Naive thymus-derived CD4-positive, alpha-beta T cell (primary cell): ENCODE data around the gene CDC42BPB. TPM values are rescaled to one million over a fixed set of nuclear protein-coding genes. Genes with fewer than 3 reads are reported as not detected.

Experiments used
- ATAC-seq: fragments of 150-1000 bp; cut with Tn5 transposase; 2 replicates; pipeline ENCODE4 v1.10.0; 2021; ENCODE audit warnings: mild to moderate bottlenecking, moderate library complexity
- CTCF ChIA-PET: fragments of 350-600 bp; sonication (Branson Sonifier 250); formaldehyde crosslinking; loops from one replicate; lab custom pipeline; 2021; ENCODE audit warnings: antibody characterized with exemption; lab: Charles Lee
- POLR2A ChIA-PET: fragments of 350-600 bp; sonication (Branson Sonifier 250); formaldehyde crosslinking; loops from one replicate; lab custom pipeline; 2021; ENCODE audit warnings: antibody characterized with exemption, inconsistent platforms; lab: Charles Lee
- DNase-seq, 9 donors: peaks; one replicate each; pipeline versions ENCODE4 v3.0.0 to v3.0.0-alpha.2; 2020 to 2022; ENCODE audit warnings: mixed read lengths in 1 of 9
- H3K27ac ChIP-seq: one replicate; pipeline ENCODE4 v1.7.0; 2013; ENCODE audit warnings: mild to moderate bottlenecking, low read depth, low read length, moderate library complexity
- H3K27me3 ChIP-seq, 2 donors: one replicate each; pipeline ENCODE4 v1.7.0; 2013; ENCODE audit warnings: low read length in 2 of 2, mild to moderate bottlenecking in 2 of 2, moderate library complexity in 2 of 2; ENCODE audit not compliant: control insufficient read depth in 2 of 2, insufficient read depth in 2 of 2
- H3K36me3 ChIP-seq, 3 experiments: 1 replicate in 2 of 3; 2 replicates in 1 of 3; pipeline ENCODE4 v1.7.0; 2013; ENCODE audit warnings: low read length in 3 of 3, mild to moderate bottlenecking in 3 of 3, moderate library complexity in 1 of 3; ENCODE audit not compliant: insufficient read depth in 3 of 3, control insufficient read depth in 2 of 3
- H3K4me1 ChIP-seq, 2 donors: one replicate each; pipeline ENCODE4 v1.7.0; 2013; ENCODE audit warnings: low read length in 2 of 2, mild to moderate bottlenecking in 2 of 2, moderate library complexity in 1 of 2; ENCODE audit not compliant: control insufficient read depth in 2 of 2, insufficient read depth in 2 of 2
- H3K4me3 ChIP-seq: 2 replicates; pipeline ENCODE4 v1.7.0; 2013; ENCODE audit warnings: mild to moderate bottlenecking, low read length
- H3K9me3 ChIP-seq, 3 experiments: 1 replicate in 2 of 3; 2 replicates in 1 of 3; pipeline ENCODE4 v1.7.0; 2013; ENCODE audit warnings: low read length in 3 of 3; ENCODE audit not compliant: control insufficient read depth in 2 of 3
- H3K27ac Mint-ChIP-seq, 9 donors: one replicate each; pipeline ENCODE4 v1.8.0; 2020 to 2022; ENCODE audit warnings: mixed read lengths in 9 of 9, mild to moderate bottlenecking in 8 of 9, moderate library complexity in 5 of 9, inconsistent platforms in 2 of 9
- H3K27me3 Mint-ChIP-seq, 5 donors: one replicate each; pipeline ENCODE4 v1.8.0; 2021 to 2022; ENCODE audit warnings: mixed read lengths in 5 of 5, mild to moderate bottlenecking in 1 of 5
- H3K36me3 Mint-ChIP-seq, 5 donors: one replicate each; pipeline ENCODE4 v1.8.0; 2020 to 2022; ENCODE audit warnings: mixed read lengths in 5 of 5, mild to moderate bottlenecking in 3 of 5, inconsistent platforms in 1 of 5
- H3K4me1 Mint-ChIP-seq, 7 donors: one replicate each; pipeline ENCODE4 v1.8.0; 2020 to 2022; ENCODE audit warnings: mixed read lengths in 7 of 7, mild to moderate bottlenecking in 3 of 7, inconsistent platforms in 1 of 7
- H3K4me3 Mint-ChIP-seq, 10 donors: one replicate each; pipeline ENCODE4 v1.8.0; 2020 to 2022; ENCODE audit warnings: mild to moderate bottlenecking in 10 of 10, mixed read lengths in 10 of 10, moderate library complexity in 6 of 10, inconsistent platforms in 2 of 10
- H3K9me3 Mint-ChIP-seq, 11 donors: one replicate each; pipeline ENCODE4 v1.8.0; 2020 to 2022; ENCODE audit warnings: mixed read lengths in 11 of 11, mild to moderate bottlenecking in 4 of 11, inconsistent platforms in 1 of 11, moderate library complexity in 1 of 11
- intact Hi-C, 2 donors: fragments of 100-400 bp; cut with micrococcal nuclease; formaldehyde crosslinking; loops; one replicate each; pipeline ENCODE4 v1.15.1; 2023
- polyA plus RNA-seq, 2 donors: library from polyadenylated mRNA; unstranded; fragments of 300-500 nt; fragmentation: Illumina TruSeq; gene quantifications; one replicate each; pipeline ENCODE4 v1.2.3, GENCODE V29; 2021
- total RNA-seq, 6 experiments: library from RNA in 5 of 6; stranded (reverse) in 5 of 6; gene quantifications; 1 replicate in 5 of 6; 2 replicates in 1 of 6; pipeline ENCODE4 v1.2.3 and lab custom pipeline; 2021 to 2026

Gene CDC42BPB
- total and polyA plus RNA-seq, 7 experiments from 2014 or later: 0.34 to 16.0 (median 4.8) TPM

- no peaks in the 10 kb centered on the region for H3K27me3 ChIP-seq
- H3K27me3 Mint-ChIP-seq: no peaks in the 10 kb centered on the region
- no peak for DNase-seq
- intact Hi-C loops: no loop called here
- no peak overlapping the region for H3K4me3 ChIP-seq
- ATAC-seq: no peak
- H3K9me3 Mint-ChIP-seq: peaks cover 0 to 2% (median 0%) of the 10 kb centered on the region in 11 donors
- no peak overlapping the region for H3K4me3 Mint-ChIP-seq
- POLR2A ChIA-PET: interaction anchor here (0.6 to 0.9 kb wide), 2 partner anchors 9 to 59 kb away, joined by 3 to 5 read pairs; no protein-coding TSS in a partner anchor
- no peak overlapping the region for H3K27ac ChIP-seq
- H3K36me3 Mint-ChIP-seq: peaks cover 0 to 25% (median 0%) of the 10 kb centered on the region in 5 donors
- H3K27ac Mint-ChIP-seq: peak overlapping the region in 1 of 9 donors; percentile 41
- H3K9me3 ChIP-seq: no peaks in the 10 kb centered on the region
- CTCF ChIA-PET: interaction anchor here (0.7 kb wide), 1 partner anchor 19 kb away, joined by 3 read pairs; no protein-coding TSS in a partner anchor
- no peaks in the 10 kb centered on the region for H3K4me1 ChIP-seq
- H3K4me1 Mint-ChIP-seq: peaks cover 0 to 2% (median 0%) of the 10 kb centered on the region in 7 donors
- no peaks in the 10 kb centered on the region for H3K36me3 ChIP-seq
Observed at GRCh38 chr14:102955636-102956408, 101.5 kb downstream of the CDC42BPB start.

GRCh38 chr14:102954081-102954789 lies 103.1 kb downstream of the CDC42BPB start:
- Histone ChIP-seq H3K36me3 (no peaks in the 10 kb centered on the region), H3K4me1 (peaks cover 0 to 10% of the 10 kb centered on the region in 2 donors), H3K27me3 (no peaks in the 10 kb centered on the region), H3K4me3 (no peak overlapping the region), H3K27ac (no peak overlapping the region), H3K9me3 (no peaks in the 10 kb centered on the region)
- H3K27me3 Mint-ChIP-seq: no peaks in the 10 kb centered on the region
- intact Hi-C loops: no loop called here
- H3K36me3 Mint-ChIP-seq: peaks cover 0 to 24% (median 0%) of the 10 kb centered on the region in 5 donors
- POLR2A ChIA-PET: no interaction called here
- H3K4me1 Mint-ChIP-seq: peaks cover 4 to 9% (median 8%) of the 10 kb centered on the region in 7 donors
- DNase-seq (no peak), ATAC-seq (no peak)
- no peak overlapping the region for H3K27ac Mint-ChIP-seq
- H3K9me3 Mint-ChIP-seq: peaks cover 0 to 2% (median 0%) of the 10 kb centered on the region in 11 donors
- CTCF ChIA-PET: interaction anchor here (0.6 kb wide), 1 partner anchor 61 kb away, joined by 5 read pairs; no protein-coding TSS in a partner anchor
- no peak overlapping the region for H3K4me3 Mint-ChIP-seq

DNA sequence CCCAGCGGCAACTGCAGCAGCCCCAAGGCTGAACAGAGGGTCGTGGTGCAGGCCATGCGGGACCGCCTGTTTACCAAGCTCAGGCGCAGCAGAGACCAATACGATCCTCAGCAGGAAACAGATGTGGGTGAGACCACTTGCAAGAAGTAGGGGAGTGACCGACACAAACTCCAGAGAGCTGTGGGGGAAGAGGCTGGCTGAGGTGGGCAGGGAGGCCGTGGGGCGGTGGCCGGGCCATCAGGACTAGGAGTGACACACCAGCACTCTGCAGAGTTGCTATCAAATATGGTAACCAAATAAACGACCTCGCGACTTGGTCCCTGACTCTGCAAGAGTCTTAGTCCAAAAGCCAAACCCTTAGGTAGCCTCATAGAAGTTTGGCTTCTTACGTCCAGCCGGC lies 104.2 kb downstream of the CDC42BPB start:
- Histone ChIP-seq H3K4me3 (no peak overlapping the region), H3K4me1 (peaks cover 0 to 17% of the 10 kb centered on the region in 2 donors), H3K27me3 (no peaks in the 10 kb centered on the region), H3K27ac (no peak overlapping the region), H3K36me3 (no peaks in the 10 kb centered on the region), H3K9me3 (no peaks in the 10 kb centered on the region)
- ChIA-PET CTCF (no interaction called here), POLR2A (no interaction called here)
- Mint-ChIP-seq H3K4me1 (peaks cover 10 to 16% (median 14%) of the 10 kb centered on the region in 7 donors), H3K27ac (no peak overlapping the region), H3K36me3 (peaks cover 0 to 19% (median 0%) of the 10 kb centered on the region in 5 donors), H3K27me3 (no peaks in the 10 kb centered on the region), H3K9me3 (peaks cover 0 to 2% (median 0%) of the 10 kb centered on the region in 11 donors), H3K4me3 (no peak overlapping the region)
- DNase-seq: no peak
- intact Hi-C loops: no loop called here
- no peak for ATAC-seq

DNA sequence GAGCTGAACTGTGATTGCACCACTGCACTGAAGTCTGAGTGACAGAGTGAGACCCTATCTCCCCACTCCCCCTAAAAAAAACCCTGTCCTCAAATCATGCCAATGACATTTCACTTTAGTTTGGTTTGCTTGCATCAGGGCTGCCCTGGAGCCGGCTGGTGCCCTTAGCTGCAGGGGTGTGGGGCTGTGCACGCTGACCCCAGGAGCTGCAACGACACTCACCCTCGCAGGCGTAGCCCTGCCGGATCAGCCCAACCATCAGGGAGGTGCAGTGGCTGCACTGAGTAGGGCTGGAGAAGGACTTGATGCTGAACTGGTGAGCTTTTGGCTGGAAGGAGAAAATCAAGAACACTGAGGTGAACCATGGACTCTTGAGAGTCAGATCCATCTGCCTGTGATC lies 105.1 kb downstream of the CDC42BPB start:
- Histone ChIP-seq H3K9me3 (no peaks in the 10 kb centered on the region), H3K4me3 (no peak overlapping the region), H3K4me1 (peaks cover 0 to 17% of the 10 kb centered on the region in 2 donors), H3K27ac (no peak overlapping the region), H3K36me3 (no peaks in the 10 kb centered on the region), H3K27me3 (no peaks in the 10 kb centered on the region)
- H3K9me3 Mint-ChIP-seq: peaks cover 0 to 2% (median 0%) of the 10 kb centered on the region in 11 donors
- POLR2A ChIA-PET: no interaction called here
- peaks cover 0 to 13% (median 0%) of the 10 kb centered on the region in 5 donors for H3K36me3 Mint-ChIP-seq
- DNase-seq (no peak), ATAC-seq (no peak)
- peaks cover 12 to 21% (median 18%) of the 10 kb centered on the region in 7 donors for H3K4me1 Mint-ChIP-seq
- intact Hi-C loops: no loop called here
- no peak overlapping the region for H3K27ac Mint-ChIP-seq
- CTCF ChIA-PET: no interaction called here
- H3K4me3 Mint-ChIP-seq: no peak overlapping the region
- no peaks in the 10 kb centered on the region for H3K27me3 Mint-ChIP-seq

- Mint-ChIP-seq H3K9me3 (peaks cover 0 to 2% (median 0%) of the 10 kb centered on the region in 11 donors), H3K4me1 (peaks cover 14 to 26% (median 22%) of the 10 kb centered on the region in 7 donors), H3K27me3 (no peaks in the 10 kb centered on the region), H3K4me3 (no peak overlapping the region), H3K27ac (no peak overlapping the region), H3K36me3 (peaks cover 0 to 11% (median 0%) of the 10 kb centered on the region in 5 donors)
- H3K27me3 ChIP-seq: no peaks in the 10 kb centered on the region
- POLR2A ChIA-PET: no interaction called here
- peaks cover 0 to 17% of the 10 kb centered on the region in 2 donors for H3K4me1 ChIP-seq
- H3K4me3 ChIP-seq: no peak overlapping the region
- H3K36me3 ChIP-seq: no peaks in the 10 kb centered on the region
- ATAC-seq (no peak), DNase-seq (no peak)
- CTCF ChIA-PET: no interaction called here
- no peaks in the 10 kb centered on the region for H3K9me3 ChIP-seq
- H3K27ac ChIP-seq: no peak overlapping the region
- intact Hi-C loops: no loop called here
Observed at GRCh38 chr14:102951799-102952198, 105.5 kb downstream of the CDC42BPB start.

DNA sequence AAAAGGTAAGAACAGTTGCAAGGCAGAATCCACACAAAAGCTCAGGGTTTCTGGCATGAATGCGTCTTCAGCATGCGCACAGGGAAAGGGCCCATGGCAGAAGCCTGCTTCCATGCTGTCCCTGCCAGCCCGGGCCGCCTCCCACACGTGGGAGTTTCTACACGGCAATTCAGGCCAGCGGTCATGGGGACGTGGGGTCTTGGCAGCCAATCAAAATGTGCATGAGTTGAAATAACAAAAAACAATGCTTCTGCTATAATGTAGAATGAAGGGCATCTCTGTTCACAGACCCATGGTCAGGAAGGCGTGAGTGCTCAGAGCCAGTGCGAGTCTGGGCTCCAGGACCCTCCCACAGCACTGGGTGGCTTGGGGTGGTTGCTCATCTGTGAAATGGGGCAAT lies 106.3 kb downstream of the CDC42BPB start:
- no peak for ATAC-seq
- Mint-ChIP-seq H3K4me3 (no peak overlapping the region), H3K27ac (peak overlapping the region in 1 of 9 donors; percentile 8), H3K27me3 (no peaks in the 10 kb centered on the region), H3K36me3 (peaks cover 0 to 11% (median 0%) of the 10 kb centered on the region in 5 donors), H3K4me1 (peaks cover 14 to 31% (median 28%) of the 10 kb centered on the region in 7 donors), H3K9me3 (peaks cover 0 to 2% (median 0%) of the 10 kb centered on the region in 11 donors)
- Histone ChIP-seq H3K27ac (no peak overlapping the region), H3K36me3 (no peaks in the 10 kb centered on the region), H3K27me3 (no peaks in the 10 kb centered on the region), H3K4me1 (peaks cover 0 to 17% of the 10 kb centered on the region in 2 donors), H3K4me3 (no peak overlapping the region), H3K9me3 (no peaks in the 10 kb centered on the region)
- no peak for DNase-seq
- intact Hi-C loops: no loop called here
- CTCF ChIA-PET: no interaction called here
- POLR2A ChIA-PET: no interaction called here
